GM18502 (cell line): ENCODE results near the gene TADA1.
"Not testable (repeated sequence)": the region's sequence is repeated elsewhere in the genome, so short reads cannot be mapped to it uniquely, and the experiment has no call there.

Experiments used
- ATAC-seq: cut with Tn5 transposase; IDR thresholded peaks from one replicate; pipeline ENCODE4 v1.9.1; 2021; ENCODE audit warnings: mild to moderate bottlenecking; ENCODE audit not compliant: unreplicated experiment, poor library complexity

The TADA1 gene

DNA sequence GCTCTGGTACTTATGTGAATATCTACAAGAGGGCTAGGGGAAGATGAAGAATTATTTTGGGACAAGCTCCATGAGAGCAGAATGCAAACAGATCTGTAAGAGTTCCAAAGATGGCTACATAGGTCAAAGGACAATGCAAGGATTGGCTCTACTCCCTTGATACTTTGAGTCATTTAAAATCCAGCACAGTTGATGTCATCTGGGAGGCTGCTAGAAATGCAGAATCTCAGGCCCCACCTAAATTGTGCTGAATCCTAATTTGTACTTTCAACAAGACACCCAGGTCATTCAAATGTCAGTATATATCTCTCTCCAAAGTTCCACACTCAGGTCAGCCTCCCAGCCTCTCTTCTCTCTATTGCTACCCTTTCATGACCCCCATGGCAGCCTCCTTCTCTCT, 23.7 kb upstream of the TADA1 start:
- ATAC-seq: no peak

DNA sequence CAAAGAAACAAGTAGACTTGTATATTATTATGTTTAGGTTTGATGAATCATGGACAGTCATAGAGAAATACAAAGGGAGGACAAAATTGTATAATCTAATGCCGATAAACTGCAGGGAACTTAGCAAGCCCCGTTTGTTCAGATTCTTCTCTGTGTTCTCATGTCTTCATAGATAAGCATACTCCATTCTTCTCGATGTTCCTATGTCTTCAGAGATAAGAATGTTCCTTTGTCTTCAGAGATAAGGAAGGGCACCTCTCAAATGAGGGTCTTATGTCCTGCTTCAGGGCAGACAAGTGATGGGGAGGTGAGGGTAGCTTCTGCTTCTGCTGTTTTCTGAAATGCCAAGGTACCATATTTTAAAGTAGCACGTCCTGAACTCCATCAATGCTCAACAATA, 19.7 kb upstream of the TADA1 start:
- no peak for ATAC-seq

DNA sequence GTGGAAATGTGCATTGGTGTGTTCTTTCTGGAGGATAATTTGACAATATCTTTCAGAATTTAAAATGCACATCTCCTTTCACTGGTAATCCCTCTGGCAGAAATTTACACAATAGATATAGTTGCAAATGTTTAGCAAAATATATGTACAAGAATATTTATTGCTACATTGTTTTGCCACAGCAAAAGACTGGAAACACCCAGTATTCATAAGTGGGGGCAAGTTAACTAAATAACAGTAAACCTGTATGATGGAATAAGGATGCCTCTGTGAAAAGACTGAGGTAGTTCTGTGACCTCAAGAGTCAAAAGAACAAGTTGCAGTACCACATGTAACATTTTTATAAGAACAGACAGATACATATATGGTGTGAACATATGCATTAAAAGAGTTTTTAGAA, 13.7 kb upstream of the TADA1 start:
- no peak for ATAC-seq

DNA sequence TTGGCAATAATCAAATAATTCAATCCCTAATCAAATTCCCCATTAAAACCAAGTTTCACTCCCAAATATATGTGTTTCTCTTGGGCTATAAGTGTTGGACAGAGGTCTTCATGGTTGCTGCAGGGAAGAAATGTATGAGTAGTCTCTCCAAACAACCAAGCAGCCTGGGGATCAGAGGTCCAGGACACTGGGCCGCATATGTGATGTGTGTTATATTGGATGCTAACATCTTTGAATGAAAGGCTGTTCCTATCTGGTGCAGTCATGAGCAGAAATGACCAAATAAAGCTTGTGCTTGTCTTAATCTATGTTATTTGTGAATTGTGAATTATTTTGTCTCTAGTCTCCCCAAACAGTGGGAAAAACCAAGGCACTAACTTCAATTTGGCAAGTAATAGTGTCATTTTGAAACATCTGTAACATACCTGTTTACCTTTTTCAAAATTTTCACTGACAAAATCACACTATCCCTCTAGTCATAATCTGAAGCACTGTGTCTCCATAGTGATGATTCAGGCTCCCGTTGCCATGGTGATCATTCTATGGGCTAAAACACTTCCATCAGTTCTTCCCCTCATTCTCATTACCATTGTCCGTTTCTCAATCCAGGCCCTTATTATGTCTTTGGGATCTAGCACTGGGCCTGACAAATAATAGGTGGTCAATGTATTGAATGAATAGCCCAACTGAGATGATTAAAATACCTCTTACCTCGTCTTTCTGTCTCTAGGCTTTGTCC, 12.5 kb upstream of the TADA1 start:
- no peak for ATAC-seq

DNA sequence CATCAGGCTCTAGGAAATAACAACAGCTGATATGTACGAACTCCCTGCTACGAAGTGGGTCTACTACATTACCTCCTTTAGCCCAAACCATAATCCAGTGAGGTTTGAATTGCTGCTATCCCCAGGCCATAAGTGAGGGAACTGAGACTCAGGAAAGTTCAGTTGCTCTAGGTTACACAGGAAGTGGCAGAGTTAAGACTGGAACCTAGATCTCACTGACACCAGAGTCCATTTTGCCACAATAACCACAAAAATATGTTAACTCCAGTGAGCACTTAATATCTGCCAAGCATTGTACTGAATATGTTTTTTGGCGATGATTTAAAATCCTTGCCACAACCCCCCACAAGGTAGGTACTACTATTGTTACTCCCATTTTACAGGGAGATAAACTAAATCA, 8.9 kb upstream of the TADA1 start:
- no peak for ATAC-seq

DNA sequence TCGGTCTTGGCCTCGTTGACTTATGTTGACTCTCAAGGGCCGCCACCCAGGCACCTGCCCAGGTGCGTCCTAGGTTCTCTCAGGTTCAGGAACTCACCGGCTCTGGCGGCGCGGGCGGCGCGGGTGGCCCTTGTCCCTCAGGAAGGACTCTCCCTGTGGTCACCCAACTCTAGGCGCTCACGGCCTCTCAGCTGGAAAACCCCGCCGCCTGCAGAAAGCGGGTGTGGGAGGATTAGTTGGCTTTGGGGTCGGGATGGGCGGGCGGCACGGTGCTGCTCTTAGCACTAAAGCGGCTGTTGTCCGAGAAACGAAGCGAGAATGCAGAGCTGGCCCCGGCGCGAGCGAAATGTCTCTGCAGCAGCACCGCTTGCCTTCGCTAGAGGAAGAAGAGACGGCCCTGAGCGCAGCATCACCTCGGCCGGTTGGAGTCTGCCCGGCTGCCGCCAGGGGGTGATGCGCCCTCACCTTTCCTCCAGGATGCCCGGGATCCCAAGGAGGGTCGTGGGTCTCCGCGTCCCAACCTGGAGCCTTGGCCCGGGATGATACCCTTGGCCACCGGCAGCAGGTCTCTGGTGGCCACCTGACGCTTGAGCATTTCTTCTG, 8.1 kb upstream of the TADA1 start:
- ATAC-seq: no peak

DNA sequence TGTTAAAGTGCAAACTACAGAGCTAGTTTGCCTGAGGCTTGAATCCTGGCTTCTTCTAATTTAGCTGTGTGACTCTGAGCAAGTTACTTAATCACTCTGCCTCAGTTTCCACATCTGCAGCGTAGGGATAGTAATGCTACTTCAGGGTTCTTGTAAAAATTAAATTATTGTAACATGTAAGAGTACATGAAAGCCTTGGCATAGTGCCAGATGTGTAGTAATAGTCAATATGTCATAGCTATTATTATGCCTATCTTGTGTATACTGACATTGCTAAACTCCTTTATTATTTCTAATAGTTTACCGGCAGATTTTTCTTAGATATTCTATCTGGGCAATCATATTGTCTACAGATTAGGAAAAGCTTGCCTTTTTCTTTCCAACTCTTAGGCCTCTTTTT, 6.8 kb upstream of the TADA1 start:
- ATAC-seq: no peak

DNA sequence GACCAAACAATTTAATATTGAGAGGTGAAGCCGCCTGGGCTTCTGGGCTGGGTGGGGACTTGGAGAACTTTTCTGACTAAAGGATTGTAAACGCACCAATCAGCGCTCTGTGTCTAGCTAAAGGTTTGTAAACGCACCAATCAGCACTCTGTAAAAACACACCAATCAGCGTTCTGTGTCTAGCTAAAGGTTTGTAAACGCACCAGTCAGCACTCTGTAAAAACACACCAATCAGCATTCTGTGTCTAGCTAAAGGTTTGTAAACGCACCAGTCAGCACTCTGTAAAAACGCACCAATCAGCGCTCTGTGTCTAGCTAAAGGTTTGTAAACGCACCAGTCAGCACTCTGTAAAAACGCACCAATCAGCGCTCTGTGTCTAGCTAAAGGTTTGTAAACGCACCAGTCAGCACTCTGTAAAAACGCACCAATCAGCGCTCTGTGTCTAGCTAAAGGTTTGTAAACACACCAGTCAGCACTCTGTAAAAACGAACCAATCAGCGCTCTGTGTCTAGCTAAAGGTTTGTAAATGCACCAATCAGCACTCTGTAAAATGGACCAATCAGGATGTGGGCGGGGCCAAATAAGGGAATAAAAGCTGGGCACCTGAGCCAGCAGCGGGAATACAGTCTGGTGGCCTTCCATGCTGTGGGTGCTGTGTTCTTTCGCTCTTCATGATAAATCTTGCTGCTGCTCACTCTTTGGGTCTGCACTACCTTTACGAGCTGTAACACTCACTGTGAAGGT, 2.3 kb upstream of the TADA1 start:
- not testable (repeated sequence) for ATAC-seq

DNA sequence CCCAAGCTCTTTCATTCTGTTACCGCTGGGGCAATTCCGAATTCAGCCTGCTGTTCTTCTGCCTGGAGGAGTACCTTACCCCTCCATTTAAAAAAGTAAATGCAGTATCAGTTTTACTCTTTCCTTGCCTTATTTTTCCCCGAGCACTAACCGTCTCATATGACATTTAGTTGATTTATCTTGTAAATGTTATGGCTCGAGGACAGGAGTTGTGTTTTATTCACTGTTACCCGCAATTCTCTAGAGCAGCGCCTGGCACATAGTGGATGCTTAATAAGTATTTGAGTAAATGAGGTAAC, 425 bp upstream of the TADA1 start:
- ATAC-seq: no peak

DNA sequence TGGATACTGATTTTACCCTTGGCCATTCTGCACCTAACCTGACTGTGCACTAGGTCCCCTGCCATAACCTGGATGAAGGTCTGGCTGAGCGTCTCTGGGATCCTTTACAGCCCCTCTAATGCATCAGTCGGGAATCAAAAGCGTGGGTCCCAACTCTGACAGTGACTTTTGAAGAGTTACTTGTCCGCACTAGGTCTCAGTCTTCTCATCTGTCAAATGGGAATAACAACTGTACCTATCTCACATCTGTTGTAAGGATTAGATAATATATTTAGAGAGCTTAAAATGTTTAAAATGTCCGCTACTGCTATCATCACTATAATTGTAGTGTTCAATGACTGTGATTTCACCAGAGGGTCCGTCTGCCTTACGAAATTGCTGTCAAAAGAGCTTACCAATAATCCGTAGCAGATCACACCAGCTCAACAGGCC, 746 bp downstream of the TADA1 start:
- no peak for ATAC-seq

DNA sequence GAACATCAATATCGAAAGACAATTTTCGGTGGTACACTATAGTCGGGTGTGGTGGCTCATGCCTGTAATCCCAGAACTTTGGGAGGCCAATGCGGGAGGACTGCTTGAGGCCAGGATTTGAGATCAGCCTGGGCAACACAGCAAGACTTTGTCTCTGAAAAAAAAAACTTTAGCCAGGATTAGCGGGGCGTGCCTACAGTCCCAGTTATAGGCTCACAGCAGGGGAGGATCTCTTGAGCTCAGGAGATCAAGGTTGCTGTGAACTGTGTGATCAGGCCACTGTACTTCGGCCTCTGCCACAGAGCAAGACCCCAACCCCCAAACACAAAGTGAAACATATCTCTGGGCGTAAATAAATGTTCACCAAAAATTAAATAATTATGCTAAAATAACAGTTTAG, 1.6 kb downstream of the TADA1 start:
- no peak for ATAC-seq

DNA sequence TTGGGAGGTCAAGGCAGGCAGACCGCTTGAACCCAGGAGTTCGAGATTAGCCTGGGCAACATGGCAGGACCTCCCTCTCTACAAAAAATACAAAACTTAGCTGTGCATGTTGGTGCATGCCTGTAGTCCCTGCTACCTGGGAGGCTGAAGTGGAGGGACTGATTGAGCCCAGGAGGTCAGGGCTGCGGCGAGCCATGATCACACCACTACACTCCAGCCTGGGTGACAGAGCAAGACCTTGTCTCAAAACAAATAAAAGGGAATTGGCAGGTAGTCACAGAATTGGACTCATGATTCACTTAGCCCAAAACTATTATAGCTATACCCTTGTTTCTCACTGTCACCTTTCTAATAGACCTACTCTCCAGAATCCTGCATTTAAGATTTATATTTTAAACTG, 5.5 kb downstream of the TADA1 start:
- ATAC-seq: no peak

DNA sequence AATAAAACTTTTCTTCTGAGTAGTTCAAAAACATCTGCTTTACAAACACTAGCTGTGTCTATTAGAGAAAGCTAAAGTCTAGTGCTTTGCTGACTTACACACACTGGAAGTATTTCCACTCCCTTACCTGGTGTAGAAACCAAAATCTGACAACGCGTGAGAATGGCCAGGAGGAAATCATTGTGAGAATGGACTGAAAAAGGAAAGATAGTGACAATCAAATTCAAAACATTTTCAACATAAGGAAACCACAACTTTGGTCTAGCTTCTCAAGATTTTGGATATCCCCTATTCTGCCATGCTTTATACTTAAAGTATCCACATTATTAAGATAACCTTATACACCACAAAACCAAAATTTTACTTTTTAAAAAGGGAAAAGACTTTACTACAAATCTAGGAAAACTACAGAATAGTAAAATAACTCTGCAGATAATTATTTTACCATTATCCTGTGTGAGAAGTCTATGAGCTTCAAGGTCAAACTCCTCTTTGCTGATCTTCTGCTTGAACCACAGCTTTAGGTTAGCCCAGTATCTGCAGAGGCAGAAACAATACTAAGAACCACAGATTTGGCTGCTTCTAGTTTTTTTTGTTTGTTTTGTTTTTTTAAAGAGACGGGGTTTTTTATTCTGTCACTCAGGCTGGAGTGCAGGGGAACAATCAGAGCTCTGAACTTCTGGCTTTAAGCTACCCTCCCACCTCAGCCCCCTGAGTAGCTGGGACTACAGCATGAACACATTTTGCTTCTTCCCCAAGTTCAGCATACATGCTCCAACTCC, 6.6 kb downstream of the TADA1 start:
- peak; percentile 52 for ATAC-seq

DNA sequence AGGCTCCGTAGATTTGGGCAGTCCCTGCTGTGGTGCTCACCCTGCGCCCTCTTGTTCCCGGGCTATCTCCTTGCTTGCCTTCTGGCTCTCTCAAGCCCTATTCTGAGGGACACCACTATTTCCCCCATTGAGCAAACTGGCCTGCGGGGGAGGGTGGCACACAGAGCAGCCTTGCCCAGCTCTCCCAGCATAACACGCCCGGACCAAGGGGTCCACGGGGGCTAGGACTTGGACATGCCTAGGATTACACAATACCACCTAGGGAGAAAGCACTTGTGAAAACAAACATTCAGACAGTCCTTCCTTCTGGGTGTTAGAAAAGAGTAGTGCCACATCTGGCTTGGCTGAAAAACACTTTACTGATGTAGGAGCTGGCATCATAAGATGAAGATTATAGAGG, 7.4 kb downstream of the TADA1 start:
- ATAC-seq: no peak

DNA sequence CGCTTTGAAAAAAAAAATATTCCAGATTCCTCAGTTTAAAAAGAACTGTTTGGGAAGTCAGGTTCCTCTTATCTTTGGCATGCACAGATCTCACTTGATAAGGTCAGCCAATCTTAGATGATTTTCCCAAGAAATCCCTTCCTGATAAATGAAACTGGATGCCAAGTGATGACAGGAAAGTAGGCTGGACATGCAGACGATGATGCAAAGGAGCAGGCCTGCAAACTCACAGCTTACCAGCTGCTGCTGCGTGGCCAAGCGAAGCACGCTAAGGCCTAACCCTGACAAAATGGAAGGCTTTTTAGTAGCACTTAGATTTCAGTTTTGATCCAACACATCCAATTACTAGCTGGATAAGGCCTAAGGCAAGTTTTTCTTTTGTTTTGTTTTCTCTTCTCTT, 10.1 kb downstream of the TADA1 start:
- ATAC-seq: no peak

DNA sequence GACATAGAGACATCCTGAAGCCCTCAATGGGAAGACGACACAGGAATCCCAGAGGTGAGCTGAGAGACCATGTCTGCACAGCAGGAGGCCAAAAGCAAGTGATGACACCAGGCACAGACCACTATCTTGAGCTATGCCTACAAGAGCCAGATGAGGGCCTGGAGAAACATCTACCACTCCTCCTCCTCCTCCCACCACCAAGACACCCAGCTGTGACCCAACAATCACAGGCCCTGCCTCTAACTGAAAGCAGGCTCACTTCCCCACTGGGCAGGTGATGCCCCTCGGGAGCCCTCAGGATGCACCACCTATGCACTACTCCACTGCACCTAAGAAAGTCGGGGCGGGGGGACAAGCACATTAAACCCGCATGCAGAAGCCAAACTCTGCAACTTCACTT, 16.5 kb downstream of the TADA1 start:
- ATAC-seq: no peak

DNA sequence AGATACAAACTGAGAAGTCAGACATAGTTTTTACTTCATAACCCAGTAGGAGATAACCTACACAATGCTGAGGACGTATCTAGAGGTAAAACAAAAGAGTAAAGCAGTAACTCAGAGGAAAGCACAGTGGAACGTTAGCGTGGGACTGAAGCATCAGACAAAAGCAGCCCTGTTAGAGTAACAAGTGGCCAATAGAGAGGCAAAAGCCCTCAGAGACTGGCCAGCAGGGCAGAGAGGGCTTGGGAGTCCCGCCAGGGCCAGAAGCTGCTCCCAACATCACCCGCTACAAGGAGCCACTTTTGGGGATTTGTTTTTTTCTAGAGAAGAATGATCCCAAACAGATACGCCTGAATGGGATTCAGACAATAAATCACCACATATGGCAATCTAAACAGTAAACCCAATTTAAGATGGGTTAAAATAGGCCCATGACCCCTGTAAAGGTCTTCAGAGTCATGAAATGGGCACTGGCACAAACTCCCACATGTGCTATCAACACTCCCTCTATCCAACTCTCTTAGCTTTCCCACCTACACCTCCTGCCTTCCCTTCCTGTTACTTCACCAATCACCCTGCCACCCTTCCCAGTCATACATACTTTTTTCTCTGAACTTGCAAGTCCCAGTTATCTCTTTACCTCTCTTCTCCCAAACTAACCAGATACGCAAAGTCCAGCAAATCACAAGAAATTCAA, 17.2 kb downstream of the TADA1 start:
- ATAC-seq: no peak

DNA sequence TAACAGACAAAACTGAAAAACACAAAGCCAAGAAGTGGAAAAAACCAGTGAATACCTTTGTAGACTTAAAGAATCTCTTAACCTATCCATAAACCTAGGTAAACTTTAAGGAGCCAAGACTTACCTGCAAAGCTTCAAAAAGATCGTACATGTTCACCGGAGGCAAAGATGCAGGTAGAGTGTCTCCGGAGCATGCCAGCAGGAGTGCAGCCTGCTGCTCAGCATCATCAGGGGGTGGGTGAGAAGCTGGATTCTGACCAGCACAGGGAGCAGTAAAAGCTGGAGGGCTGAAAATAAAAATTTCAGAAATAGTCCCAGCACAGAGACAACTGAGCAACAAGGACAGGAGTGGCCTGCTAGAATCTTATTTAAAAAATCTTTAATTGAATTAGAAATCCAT, 18.1 kb downstream of the TADA1 start:
- ATAC-seq: no peak

DNA sequence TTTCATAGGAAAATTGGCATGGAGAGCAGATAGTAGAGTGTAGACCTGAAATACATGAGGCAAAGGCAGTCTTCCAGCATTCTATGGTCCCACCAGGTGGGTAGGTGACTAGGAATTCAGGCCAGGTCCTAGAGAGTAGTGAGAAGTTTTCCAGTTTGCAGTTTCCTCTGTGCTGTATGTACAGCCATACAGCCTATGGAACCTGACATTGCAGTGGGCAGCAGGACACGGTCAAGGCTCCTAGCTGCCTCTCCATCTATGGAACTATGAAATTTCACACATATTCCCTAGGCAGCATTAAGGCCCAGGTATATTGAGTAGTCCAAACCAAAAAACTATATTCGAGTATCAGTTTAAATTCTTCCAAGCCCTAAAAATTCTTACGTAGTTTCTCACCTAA, 20.5 kb downstream of the TADA1 start:
- ATAC-seq: no peak

DNA sequence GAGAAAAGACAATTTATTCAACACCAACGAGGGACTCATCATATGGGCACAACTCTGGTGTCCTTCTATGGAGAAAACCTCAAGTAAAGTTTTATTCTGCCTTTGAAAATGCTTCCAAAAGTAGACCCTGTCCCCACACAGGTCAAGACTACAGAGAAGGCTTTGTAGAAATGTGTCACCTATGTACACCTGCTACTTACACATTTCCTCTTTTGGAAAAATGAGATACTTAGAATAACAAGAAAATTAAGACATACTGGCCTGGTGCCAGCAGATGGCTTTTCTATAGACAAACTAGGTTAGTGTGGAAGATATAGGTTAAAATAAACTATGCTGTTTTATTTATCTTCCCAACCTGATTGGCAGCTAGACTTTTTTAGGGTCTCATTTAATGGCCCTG, 23.1 kb downstream of the TADA1 start:
- ATAC-seq: no peak

DNA sequence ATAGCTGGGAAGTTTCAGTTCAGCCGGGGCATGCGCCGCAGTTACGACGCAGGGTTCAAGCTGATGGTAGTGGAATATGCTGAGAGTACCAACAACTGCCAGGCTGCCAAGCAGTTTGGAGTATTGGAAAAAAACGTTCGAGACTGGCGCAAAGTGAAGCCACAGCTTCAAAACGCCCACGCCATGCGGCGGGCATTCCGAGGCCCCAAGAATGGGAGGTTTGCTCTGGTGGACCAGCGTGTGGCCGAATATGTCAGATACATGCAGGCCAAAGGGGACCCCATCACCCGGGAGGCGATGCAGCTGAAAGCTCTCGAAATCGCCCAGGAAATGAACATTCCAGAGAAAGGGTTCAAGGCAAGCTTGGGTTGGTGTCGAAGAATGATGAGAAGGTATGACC, 26.9 kb downstream of the TADA1 start:
- ATAC-seq: no peak
